ENCODE results near the gene METAP1D.

The METAP1D gene

DNA sequence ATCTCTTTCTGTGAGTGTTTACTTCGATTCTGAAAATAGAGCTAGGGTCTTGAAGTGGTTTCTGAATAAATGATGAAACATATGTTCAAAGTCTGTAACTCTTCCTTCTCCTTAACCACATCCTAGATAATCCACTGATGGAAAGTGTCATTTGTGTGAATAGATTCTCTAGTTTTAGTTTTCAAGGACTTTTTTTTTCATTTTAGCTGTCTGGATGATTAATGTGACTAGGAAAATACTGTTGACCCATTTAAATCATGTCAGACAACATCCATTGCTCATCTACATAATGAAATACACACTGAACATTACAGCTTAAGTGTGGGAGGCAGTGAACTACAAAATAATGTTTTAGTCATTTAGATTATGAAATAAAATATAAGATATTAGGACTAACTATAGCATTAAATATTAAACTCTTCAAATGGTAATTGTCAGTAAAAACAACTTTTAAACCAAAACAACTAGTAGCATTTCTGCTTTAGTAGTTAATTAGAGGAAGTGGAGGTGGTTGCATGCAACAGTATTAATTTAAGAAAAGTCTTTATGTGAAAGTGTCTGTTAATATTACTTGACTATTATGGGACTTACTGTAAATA lies 46.4 kb downstream of the METAP1D start:
- TF ChIP-seq, protein P1, sequence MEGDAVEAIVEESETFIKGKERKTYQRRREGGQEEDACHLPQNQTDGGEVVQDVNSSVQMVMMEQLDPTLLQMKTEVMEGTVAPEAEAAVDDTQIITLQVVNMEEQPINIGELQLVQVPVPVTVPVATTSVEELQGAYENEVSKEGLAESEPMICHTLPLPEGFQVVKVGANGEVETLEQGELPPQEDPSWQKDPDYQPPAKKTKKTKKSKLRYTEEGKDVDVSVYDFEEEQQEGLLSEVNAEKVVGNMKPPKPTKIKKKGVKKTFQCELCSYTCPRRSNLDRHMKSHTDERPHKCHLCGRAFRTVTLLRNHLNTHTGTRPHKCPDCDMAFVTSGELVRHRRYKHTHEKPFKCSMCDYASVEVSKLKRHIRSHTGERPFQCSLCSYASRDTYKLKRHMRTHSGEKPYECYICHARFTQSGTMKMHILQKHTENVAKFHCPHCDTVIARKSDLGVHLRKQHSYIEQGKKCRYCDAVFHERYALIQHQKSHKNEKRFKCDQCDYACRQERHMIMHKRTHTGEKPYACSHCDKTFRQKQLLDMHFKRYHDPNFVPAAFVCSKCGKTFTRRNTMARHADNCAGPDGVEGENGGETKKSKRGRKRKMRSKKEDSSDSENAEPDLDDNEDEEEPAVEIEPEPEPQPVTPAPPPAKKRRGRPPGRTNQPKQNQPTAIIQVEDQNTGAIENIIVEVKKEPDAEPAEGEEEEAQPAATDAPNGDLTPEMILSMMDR (IDR thresholded peaks at IDR 0.05; ENCODE audit: low read depth, low read length) = no peak
- no peak overlapping the region for H3K4me3 ChIP-seq (ENCODE audit: low read depth, low read length)

DNA sequence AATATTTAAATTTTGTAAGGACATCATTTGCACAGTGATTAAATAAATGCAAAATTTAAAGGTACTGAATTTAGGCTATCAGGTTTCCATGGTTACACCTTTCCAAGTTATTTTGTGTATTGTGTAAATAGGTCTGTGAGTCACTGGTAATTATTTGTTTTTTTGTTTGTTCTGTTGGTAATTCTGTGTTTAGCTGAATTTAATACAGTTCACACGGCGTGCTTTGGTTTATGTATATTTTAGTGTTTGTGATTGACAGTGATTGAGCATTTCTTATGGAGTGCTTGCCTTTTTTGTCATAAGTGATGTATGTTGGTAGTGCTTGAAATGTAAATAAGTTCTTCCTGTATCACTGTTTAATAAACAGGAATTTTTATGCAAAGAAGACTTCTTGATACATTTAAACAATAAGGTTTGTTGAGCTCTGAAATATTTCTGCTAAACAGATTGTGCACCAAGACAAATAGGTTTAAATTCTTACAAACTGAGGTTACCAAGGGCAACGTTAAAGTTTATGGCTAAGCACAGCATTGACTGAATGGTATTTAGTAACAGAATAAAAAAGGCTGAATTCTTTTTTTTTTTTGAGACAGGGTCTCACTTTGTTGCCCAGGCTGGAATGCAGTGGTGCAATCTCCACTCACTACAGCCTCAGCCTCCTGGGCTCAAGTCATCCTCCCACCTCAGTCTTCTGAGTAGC lies 47.3 kb downstream of the METAP1D start:
- no peak overlapping the region for H3K27ac ChIP-seq
- H3K9me3 ChIP-seq (ENCODE audit: severe bottlenecking) = no peaks in the 10 kb centered on the region
- no peaks in the 10 kb centered on the region for H3K36me3 ChIP-seq
- DNase-seq = no peak
- H3K4me3 ChIP-seq (ENCODE audit: low read depth, low read length) = no peak overlapping the region
- TF ChIP-seq, protein P1 (IDR thresholded peaks at IDR 0.05; ENCODE audit: low read depth, low read length) = no peak
- no peaks in the 10 kb centered on the region for H3K27me3 ChIP-seq (ENCODE audit: insufficient read depth, low read depth, severe bottlenecking)

More for the DNA sequence above, 46.4 kb downstream of the METAP1D start:
- DNase-seq = no peak
- Histone ChIP-seq H3K27ac (no peak overlapping the region), H3K27me3 (ENCODE audit: insufficient read depth, low read depth, severe bottlenecking) (no peaks in the 10 kb centered on the region), H3K9me3 (ENCODE audit: severe bottlenecking) (no peaks in the 10 kb centered on the region), H3K36me3 (no peaks in the 10 kb centered on the region)

DNA sequence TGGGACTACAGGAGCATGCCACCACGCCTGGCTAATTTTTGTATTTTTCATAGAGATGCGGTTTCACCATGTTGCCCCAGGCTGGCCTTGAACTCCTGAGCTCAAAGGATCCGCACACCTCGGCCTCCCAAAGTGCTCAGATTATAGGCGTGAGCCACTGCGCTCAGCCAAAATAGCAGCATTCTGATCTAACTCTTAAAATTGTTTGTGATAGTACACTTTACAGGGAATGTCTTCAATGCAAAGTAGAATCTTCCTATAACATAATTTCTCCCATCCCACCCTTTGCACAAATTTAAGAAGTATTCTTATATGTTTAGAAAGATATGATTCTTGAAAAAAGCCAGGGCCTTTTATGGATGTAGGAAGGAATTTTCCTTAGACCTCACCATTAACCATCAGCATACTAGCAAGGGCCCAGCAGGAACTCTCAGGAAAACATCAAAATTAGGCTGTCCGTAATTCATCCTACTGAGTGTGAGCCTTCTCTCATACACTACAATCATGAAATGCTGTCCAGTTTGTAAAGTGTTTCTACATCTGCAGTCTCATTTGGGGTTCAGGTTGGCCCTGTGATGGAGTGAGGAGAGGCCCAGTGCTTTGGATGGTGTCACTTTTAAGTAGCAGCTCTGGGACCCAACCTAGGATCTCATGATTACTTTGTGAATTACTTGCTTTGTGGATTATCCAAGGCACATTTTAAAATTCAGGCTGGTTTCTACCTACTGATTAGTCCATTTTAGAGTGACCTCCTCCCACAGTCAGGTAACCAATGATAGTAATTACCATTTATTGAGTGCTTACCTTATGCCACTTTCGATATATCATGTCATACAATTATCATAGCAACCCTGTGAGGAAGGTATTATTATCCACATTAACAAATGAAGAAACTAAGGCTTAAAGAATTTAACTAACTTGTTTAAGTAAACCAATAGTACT lies 48.1 kb downstream of the METAP1D start:
- TF ChIP-seq, protein P1 (IDR thresholded peaks at IDR 0.05; ENCODE audit: low read depth, low read length) = no peak
- Histone ChIP-seq H3K4me3 (ENCODE audit: low read depth, low read length) (no peak overlapping the region), H3K27me3 (ENCODE audit: insufficient read depth, low read depth, severe bottlenecking) (no peaks in the 10 kb centered on the region), H3K9me3 (ENCODE audit: severe bottlenecking) (no peaks in the 10 kb centered on the region), H3K27ac (no peak overlapping the region), H3K36me3 (no peaks in the 10 kb centered on the region)
- DNase-seq = no peak

DNA sequence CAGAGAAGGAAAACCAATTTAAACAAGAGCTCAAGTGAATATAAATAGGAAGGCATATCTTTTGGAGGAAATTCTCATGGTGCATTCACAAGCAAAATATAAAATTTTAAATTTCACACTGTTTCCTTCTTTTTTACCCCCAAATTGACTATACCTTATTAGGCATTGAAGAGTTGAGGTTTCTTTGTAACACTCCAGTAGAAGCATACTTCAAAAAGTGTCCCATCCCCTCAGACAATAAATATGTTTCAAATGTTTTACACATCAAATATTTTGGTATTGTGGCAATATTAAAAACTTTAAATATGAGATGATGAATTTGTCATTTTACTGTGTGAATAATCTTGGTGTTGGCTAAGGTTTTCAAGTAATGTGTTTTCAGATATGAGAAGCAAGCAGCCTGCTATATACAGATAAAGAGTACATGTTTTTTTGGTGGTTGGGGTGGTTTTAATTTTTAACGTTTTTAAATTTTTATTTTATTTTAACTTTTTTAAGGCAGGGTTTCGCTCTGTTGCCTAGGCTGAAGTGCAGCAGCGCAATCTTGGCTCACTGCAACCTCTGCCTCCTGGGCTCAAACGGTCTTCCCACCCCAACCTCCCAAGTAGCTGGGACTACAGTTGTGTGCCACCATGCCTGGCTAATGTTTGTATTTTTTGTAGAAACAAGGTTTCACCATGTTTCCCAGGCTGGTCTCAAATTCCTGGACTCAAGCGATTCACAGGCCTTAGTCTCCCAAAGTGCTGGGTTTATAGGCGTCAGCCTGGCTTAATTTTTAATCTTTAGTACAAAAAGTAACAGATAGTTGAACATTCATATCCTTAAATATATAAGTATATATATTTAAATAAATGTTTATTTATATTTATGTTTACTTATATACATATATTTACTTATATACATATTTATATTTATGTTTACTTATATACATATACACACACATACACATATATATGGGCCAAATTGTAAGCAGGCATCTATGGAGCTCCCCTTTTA lies 49.1 kb downstream of the METAP1D start:
- Histone ChIP-seq H3K9me3 (ENCODE audit: severe bottlenecking) (no peaks in the 10 kb centered on the region), H3K27ac (no peak overlapping the region), H3K36me3 (no peaks in the 10 kb centered on the region), H3K27me3 (ENCODE audit: insufficient read depth, low read depth, severe bottlenecking) (no peaks in the 10 kb centered on the region), H3K4me3 (ENCODE audit: low read depth, low read length) (no peak overlapping the region)
- TF ChIP-seq, protein P1 (IDR thresholded peaks at IDR 0.05; ENCODE audit: low read depth, low read length) = no peak
- DNase-seq = no peak

DNA sequence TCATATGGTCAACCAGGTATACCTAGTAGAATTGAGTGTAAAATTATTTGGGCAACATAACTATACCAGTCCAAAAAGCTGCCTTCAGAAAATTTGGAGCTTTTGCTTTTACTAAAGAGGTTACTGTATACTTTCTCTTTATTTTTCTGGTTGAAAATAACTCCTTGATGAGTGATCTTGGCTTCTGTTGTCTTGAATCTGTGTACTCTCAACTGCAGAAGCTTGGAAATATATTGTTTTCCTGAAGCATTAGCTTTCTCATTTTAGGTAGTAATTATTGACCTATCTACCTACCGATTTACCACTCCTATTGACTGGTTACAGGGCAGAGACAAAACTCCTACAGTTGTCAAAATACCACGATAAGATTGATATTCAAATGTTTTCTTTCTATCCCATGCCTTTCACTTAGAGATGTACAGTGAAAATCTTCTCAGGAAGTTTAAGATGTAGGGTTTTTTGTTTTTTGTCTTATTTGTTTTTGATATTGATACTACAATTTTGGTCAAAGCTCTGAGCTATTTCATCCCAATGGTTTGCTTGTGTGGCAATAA lies 49.9 kb downstream of the METAP1D start:
- H3K4me3 ChIP-seq (ENCODE audit: low read depth, low read length) = no peak overlapping the region
- no peak for DNase-seq
- H3K27me3 ChIP-seq (ENCODE audit: insufficient read depth, low read depth, severe bottlenecking) = no peaks in the 10 kb centered on the region
- H3K9me3 ChIP-seq (ENCODE audit: severe bottlenecking) = no peaks in the 10 kb centered on the region
- TF ChIP-seq, protein P1 (IDR thresholded peaks at IDR 0.05; ENCODE audit: low read depth, low read length) = no peak
- no peak overlapping the region for H3K27ac ChIP-seq
- H3K36me3 ChIP-seq = no peaks in the 10 kb centered on the region

Measured in WERI-Rb-1 (cell line).